Skeletal muscle tissue (tissue), 4 donors: Measurements from ENCODE around the gene LRRC8D. TPM values are rescaled to one million over a fixed set of nuclear protein-coding genes. Genes with fewer than 3 reads are reported as not detected.

Experiments
- H3K27ac ChIP-seq: one replicate; pipeline ENCODE4 v1.7.0; 2013; ENCODE audit warnings: mild to moderate bottlenecking, low read depth, low read length, inconsistent platforms
- H3K27me3 ChIP-seq, 3 donors: one replicate each; pipeline ENCODE4 v1.7.0; 2013; ENCODE audit warnings: low read length in 3 of 3; ENCODE audit not compliant: control insufficient read depth in 3 of 3, insufficient read depth in 3 of 3
- H3K36me3 ChIP-seq, 3 donors: one replicate each; pipeline ENCODE4 v1.7.0; 2013; ENCODE audit warnings: low read length in 3 of 3; ENCODE audit not compliant: control insufficient read depth in 3 of 3, insufficient read depth in 3 of 3
- H3K4me1 ChIP-seq, 3 donors: one replicate each; pipeline ENCODE4 v1.7.0; 2013; ENCODE audit warnings: low read length in 3 of 3, mild to moderate bottlenecking in 3 of 3; ENCODE audit not compliant: control insufficient read depth in 3 of 3, insufficient read depth in 3 of 3
- H3K4me3 ChIP-seq, 3 donors: one replicate each; pipeline ENCODE4 v1.7.0; 2013; ENCODE audit warnings: low read length in 3 of 3
- H3K9ac ChIP-seq, 3 donors: one replicate each; pipeline ENCODE4 v1.7.0; 2013; ENCODE audit warnings: low read length in 3 of 3, mild to moderate bottlenecking in 3 of 3, moderate library complexity in 2 of 3, low read depth in 1 of 3
- H3K9me3 ChIP-seq, 3 donors: one replicate each; pipeline ENCODE4 v1.7.0; 2013; ENCODE audit warnings: low read length in 3 of 3; ENCODE audit not compliant: control insufficient read depth in 3 of 3
- total RNA-seq: library from RNA; depleted of rRNA; stranded (reverse); fragments of >200 nt; gene quantifications from one replicate; pipeline ENCODE4 v1.2.3, GENCODE V29; 2014
- donor health status: Osteomylitis.

LRRC8D gene
- total RNA-seq, 1 donor from 2014 or later = 4.7 TPM

- H3K27me3 ChIP-seq = no peaks in the 10 kb centered on the region
- peaks cover 4 to 14% (median 7%) of the 10 kb centered on the region in 3 donors for H3K4me1 ChIP-seq
- no peak overlapping the region for H3K27ac ChIP-seq
- H3K9me3 ChIP-seq = no peaks in the 10 kb centered on the region
- no peak overlapping the region for H3K4me3 ChIP-seq
- H3K9ac ChIP-seq = no peak overlapping the region
- H3K36me3 ChIP-seq = peaks cover 10 to 17% (median 17%) of the 10 kb centered on the region in 3 donors
Observed at GRCh38 chr1:89935235-89935634, 114.4 kb downstream of the LRRC8D start.

GRCh38 chr1:89936694-89937093 is 115.9 kb downstream of the LRRC8D start:
- Histone ChIP-seq H3K36me3 (peaks cover 10 to 17% (median 17%) of the 10 kb centered on the region in 3 donors), H3K27me3 (no peaks in the 10 kb centered on the region), H3K9ac (no peak overlapping the region), H3K4me3 (no peak overlapping the region), H3K4me1 (peaks cover 4 to 14% (median 7%) of the 10 kb centered on the region in 3 donors), H3K9me3 (no peaks in the 10 kb centered on the region), H3K27ac (no peak overlapping the region)

- H3K27me3 ChIP-seq = no peaks in the 10 kb centered on the region
- no peak overlapping the region for H3K4me3 ChIP-seq
- no peak overlapping the region for H3K9ac ChIP-seq
- H3K9me3 ChIP-seq = no peaks in the 10 kb centered on the region
- peaks cover 4 to 18% (median 7%) of the 10 kb centered on the region in 3 donors for H3K4me1 ChIP-seq
- H3K27ac ChIP-seq = no peak overlapping the region
- peaks cover 4 to 11% (median 11%) of the 10 kb centered on the region in 3 donors for H3K36me3 ChIP-seq
Observed at GRCh38 chr1:89938171-89939055, 117.6 kb downstream of the LRRC8D start.

GRCh38 chr1:89939059-89939570 is 118.3 kb downstream of the LRRC8D start:
- Histone ChIP-seq H3K4me3 (no peak overlapping the region), H3K36me3 (peaks cover 0 to 4% (median 4%) of the 10 kb centered on the region in 3 donors), H3K4me1 (peaks cover 4 to 18% (median 7%) of the 10 kb centered on the region in 3 donors), H3K9me3 (no peaks in the 10 kb centered on the region), H3K27me3 (no peaks in the 10 kb centered on the region), H3K27ac (no peak overlapping the region), H3K9ac (no peak overlapping the region)

GRCh38 chr1:89939693-89940438 is 119.0 kb downstream of the LRRC8D start:
- no peak overlapping the region for H3K27ac ChIP-seq
- peaks cover 0 to under 1% (median 0%) of the 10 kb centered on the region in 3 donors for H3K36me3 ChIP-seq
- no peaks in the 10 kb centered on the region for H3K9me3 ChIP-seq
- no peaks in the 10 kb centered on the region for H3K27me3 ChIP-seq
- H3K9ac ChIP-seq = no peak overlapping the region
- H3K4me1 ChIP-seq = peaks cover 4 to 18% (median 7%) of the 10 kb centered on the region in 3 donors
- no peak overlapping the region for H3K4me3 ChIP-seq

- peaks cover 4 to 18% (median 7%) of the 10 kb centered on the region in 3 donors for H3K4me1 ChIP-seq
- no peak overlapping the region for H3K27ac ChIP-seq
- no peaks in the 10 kb centered on the region for H3K9me3 ChIP-seq
- no peaks in the 10 kb centered on the region for H3K36me3 ChIP-seq
- no peak overlapping the region for H3K4me3 ChIP-seq
- no peak overlapping the region for H3K9ac ChIP-seq
- H3K27me3 ChIP-seq = no peaks in the 10 kb centered on the region
Observed at GRCh38 chr1:89941110-89941766, 120.4 kb downstream of the LRRC8D start.

GRCh38 chr1:89942014-89942413 is 121.2 kb downstream of the LRRC8D start:
- Histone ChIP-seq H3K9me3 (no peaks in the 10 kb centered on the region), H3K4me1 (peaks cover 4 to 18% (median 7%) of the 10 kb centered on the region in 3 donors), H3K27me3 (no peaks in the 10 kb centered on the region), H3K36me3 (no peaks in the 10 kb centered on the region), H3K9ac (no peak overlapping the region), H3K27ac (no peak overlapping the region), H3K4me3 (no peak overlapping the region)

- Histone ChIP-seq H3K27ac (no peak overlapping the region), H3K9ac (no peak overlapping the region), H3K27me3 (no peaks in the 10 kb centered on the region)
Observed at GRCh38 chr1:89942825-89943658, 122.2 kb downstream of the LRRC8D start.

More at GRCh38 chr1:89942825-89943658, 122.2 kb downstream of the LRRC8D start:
- Histone ChIP-seq H3K4me1 (peaks cover 4 to 11% (median 4%) of the 10 kb centered on the region in 3 donors), H3K36me3 (no peaks in the 10 kb centered on the region), H3K9me3 (no peaks in the 10 kb centered on the region), H3K4me3 (no peak overlapping the region)
